GM12875 (cell line): ENCODE results near the gene EDAR.

Source experiments
- H3K4me3 ChIP-seq: one replicate; pipeline ENCODE4 v1.5.1; 2011; ENCODE audit warnings: low read depth, low read length, control low read depth
- CTCF ChIP-seq: IDR thresholded peaks from 2 replicates; pipeline ENCODE4 v1.5.1; 2011; ENCODE audit warnings: low read depth, mild to moderate bottlenecking, control low read depth, inconsistent platforms, low read length, moderate library complexity, borderline replicate concordance; ENCODE audit not compliant: insufficient read depth

EDAR gene

GRCh38 chr2:108925286-108925685, 63.7 kb downstream of the EDAR start:
- H3K4me3 ChIP-seq: no peak overlapping the region
- no peak for TF ChIP-seq CTCF

GRCh38 chr2:108924580-108925251, 64.3 kb downstream of the EDAR start:
- no peak overlapping the region for H3K4me3 ChIP-seq
- TF ChIP-seq CTCF: no peak

DNA sequence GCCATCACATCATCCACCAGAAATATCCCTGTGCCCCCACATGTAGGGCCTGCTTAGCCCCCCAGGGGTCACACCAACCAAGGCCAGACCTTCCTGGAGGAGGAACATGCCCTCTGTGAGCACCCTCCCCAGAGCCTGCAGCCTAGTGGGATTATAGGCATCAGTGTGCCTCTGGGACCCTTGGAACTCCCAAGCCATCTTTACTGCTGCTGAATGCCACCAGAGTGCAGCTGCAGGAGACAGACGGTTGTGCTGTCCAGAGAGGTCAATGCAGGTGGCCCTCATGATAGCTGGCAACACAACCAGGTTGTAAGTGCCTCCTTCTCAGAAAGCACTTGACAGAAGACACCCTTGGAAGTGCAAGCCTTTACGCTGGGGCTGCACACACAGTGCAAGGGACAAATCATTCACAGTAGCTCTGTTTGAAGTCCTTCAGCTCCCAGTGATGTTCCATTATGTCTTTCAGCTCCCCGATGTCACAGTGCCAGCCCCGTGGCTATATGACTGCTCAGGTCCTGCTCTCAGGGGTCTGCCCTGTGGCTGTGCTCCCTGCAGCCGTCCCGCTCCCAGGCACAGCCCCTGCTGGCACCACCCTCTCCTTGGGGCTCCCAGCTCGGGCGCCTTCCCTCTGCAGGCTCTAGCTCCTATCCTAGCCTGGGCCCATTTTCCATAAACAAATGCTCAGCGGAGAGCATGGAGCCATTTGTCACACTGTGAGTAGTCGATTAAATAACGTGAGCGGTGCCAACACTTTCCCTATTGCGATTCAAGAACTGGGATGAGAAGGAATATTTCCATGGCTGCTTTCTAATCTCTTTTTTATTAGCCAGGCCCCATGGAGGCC, 65.1 kb downstream of the EDAR start:
- H3K4me3 ChIP-seq: no peak overlapping the region
- no peak for TF ChIP-seq CTCF

GRCh38 chr2:108923019-108923700, 65.9 kb downstream of the EDAR start:
- no peak overlapping the region for H3K4me3 ChIP-seq

DNA sequence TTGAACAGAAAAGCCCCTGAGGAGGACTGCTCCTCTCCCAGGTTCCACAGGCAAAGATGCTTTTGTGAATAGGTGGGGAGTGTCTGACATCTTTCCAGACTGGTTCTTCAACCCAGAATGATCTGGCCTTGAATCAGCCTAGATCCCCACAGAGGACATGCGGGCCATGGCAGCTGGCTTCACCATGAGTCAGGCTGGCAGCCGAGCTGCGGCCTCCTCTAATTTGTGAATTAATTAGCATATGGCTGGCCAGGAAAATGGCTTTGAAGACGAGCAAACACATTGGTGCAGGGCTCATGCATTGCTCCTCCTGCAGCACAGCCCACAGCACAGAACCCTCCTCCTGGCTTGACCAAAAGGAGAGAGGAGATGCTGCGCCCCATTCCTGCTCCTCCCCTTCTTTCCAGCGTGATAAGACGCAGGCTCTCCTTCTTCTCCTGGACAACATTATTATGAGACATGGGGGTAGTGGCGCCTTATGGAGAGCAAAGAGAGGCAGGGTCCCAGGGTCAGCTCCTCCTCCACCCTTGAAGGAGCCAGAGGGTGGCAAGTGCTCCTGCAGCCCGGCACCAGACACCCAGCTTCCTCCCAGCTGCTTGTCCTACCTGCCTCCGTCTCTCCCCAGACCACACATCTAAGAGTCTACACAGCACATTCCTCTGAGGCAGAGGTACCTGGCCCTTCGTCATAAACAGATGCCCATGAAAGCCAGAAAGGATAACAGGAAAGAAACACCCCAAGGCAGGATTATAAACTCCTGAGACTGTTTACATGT, 66.7 kb downstream of the EDAR start:
- TF ChIP-seq CTCF: no peak
- H3K4me3 ChIP-seq: no peak overlapping the region

More at GRCh38 chr2:108923019-108923700, 65.9 kb downstream of the EDAR start:
- no peak for TF ChIP-seq CTCF

GRCh38 chr2:108921096-108922030, 67.7 kb downstream of the EDAR start:
- TF ChIP-seq CTCF: no peak
- H3K4me3 ChIP-seq: no peak overlapping the region
